Urinary bladder (tissue), 4 donors: ENCODE results near the gene LEF1. TPM values are rescaled to one million over a fixed set of nuclear protein-coding genes. Genes with fewer than 3 reads are reported as not detected.

ENCODE experiments used
- DNase-seq: peaks from one replicate; pipeline ENCODE4 v3.0.0-alpha.2; 2015; ENCODE audit errors: extremely low spot score
- H3K27ac ChIP-seq: one replicate; pipeline ENCODE4 v1.5.1; 2013; ENCODE audit warnings: low read depth, mild to moderate bottlenecking, moderate library complexity
- H3K36me3 ChIP-seq: one replicate; pipeline ENCODE4 v1.6.1; 2013; ENCODE audit warnings: mild to moderate bottlenecking, moderate library complexity; ENCODE audit not compliant: insufficient read depth
- H3K4me1 ChIP-seq: one replicate; pipeline ENCODE4 v1.6.1; 2013; ENCODE audit warnings: mild to moderate bottlenecking, moderate library complexity; ENCODE audit not compliant: insufficient read depth
- H3K4me3 ChIP-seq: one replicate; pipeline ENCODE4 v1.5.1; 2013; ENCODE audit warnings: low read depth, low read length
- WGBS: extraction: QIAGEN DNeasy Blood & Tissue Kit; methylation state at CpG from one replicate; pipeline ENCODE4 v1.1.7; 2013; 5-methylcytosine and 5-hydroxymethylcytosine counted together
- polyA plus RNA-seq: library from polyadenylated mRNA; stranded (reverse); fragments of 200-250 nt; gene quantifications from one replicate; pipeline ENCODE4 v1.2.3, GENCODE V29; 2013
- total RNA-seq: library from RNA; depleted of rRNA; stranded (reverse); fragments of >200 nt; gene quantifications from one replicate; pipeline ENCODE4 v1.2.3, GENCODE V29; 2014
- donor health status: healthy with polysubstance abuse.
- donor health status: healthy.

LEF1 gene
- total and polyA plus RNA-seq, 2 donors = 7.7 to 9.5 TPM

DNA sequence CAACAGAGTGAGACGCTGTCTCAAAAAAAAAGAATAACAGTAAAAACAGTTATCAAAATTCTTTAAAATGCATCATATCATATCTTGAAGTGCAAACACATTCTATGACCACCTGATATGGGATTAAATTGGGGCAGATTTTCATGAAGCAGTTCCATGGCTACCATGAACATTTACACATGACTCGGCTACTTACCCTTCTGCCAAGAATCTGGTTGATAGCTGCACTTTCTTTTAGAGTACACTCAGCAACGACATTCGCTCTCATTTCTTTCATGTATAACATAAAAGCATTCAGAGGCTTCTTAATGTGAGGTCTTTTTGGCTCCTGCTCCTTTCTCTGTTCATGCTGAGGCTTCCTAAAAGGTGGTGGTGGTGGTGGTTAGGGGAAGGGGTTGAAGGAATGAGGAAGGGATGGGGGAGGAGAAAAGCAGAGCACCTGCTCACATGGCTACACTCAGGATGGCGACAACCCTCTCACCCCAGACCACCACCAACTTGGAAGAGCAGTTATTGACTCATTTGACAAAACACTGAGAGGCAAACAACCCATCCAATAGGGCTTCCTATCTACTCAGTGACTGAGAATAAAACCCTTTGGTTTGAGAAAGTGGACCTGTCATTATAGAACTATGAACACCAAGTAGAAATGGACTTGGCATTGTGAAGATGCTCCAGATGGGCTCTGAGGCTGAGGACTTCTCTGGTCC lies 90.6 kb downstream of the LEF1 start:
- no peak for DNase-seq
- WGBS = 88% methylated on average over 5 of the region's 5 CpGs
- Histone ChIP-seq H3K4me1 (no peaks in the 10 kb centered on the region), H3K36me3 (no peaks in the 10 kb centered on the region), H3K4me3 (no peak overlapping the region), H3K27ac (no peak overlapping the region)

DNA sequence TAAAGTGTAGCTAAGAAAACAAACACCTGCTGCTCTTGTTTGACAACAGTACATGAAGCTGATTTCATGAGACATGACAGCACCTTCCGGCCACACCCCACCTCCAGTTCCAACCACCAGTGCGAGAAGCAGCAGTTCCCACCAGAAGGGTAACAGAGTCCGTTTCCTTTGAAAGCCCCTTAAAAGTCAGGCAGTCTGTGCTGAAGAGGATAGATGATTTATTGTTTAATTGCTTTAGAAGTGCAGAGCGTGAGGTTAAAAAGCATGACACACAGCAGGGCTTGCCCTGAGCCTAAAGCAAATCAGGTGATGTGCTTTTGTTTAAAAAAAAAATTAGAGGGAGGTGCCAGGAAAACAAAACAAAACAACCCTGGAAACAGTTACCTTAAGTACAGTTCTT lies 96.4 kb downstream of the LEF1 start:
- DNase-seq = no peak
- no peaks in the 10 kb centered on the region for H3K4me1 ChIP-seq
- 35% methylated on average over 4 of the region's 4 CpGs for WGBS

DNA sequence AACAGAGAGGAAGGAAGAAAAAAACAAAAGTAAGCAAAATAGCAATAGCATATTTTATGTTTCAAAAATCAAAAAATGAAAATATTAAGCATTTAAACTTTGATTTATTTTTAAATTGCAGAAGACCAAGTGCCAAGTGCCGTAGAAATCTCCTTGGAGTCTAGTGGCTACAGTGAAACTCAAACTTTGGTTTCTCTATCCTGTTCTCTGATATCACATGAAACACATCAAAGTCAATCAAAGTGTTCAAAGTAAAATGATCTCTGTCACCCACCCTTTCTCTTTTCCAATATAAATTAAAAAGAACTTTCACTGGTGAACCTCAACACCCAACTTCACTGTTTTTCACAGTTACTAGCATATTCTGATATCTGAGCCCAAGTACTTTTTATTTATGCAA lies 98.0 kb downstream of the LEF1 start:
- WGBS = 70% methylated on average over 1 of the region's 1 CpG
- Histone ChIP-seq H3K27ac (no peak overlapping the region), H3K4me3 (no peak overlapping the region), H3K4me1 (no peaks in the 10 kb centered on the region), H3K36me3 (no peaks in the 10 kb centered on the region)
- DNase-seq = no peak

More for the DNA sequence above, 96.4 kb downstream of the LEF1 start:
- Histone ChIP-seq H3K36me3 (no peaks in the 10 kb centered on the region), H3K4me3 (no peak overlapping the region), H3K27ac (no peak overlapping the region)

DNA sequence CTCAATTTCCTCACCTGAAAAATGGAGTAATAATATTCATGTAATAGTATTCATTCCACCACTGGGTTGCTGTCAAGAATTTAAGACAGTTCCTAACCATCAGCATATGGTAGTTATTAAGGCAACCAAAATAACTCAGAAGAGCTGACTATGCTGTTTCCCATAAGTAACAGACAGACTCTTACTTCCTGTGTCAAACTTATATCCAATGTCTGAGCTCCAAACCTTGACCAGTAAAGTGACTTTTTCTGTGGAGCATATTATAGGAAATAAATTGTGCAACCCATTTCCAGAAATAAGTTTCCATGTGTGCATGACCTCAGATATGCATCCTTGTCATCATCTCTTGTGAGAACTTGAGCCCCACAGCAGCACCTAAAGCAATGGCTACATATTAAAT lies 100.3 kb downstream of the LEF1 start:
- Histone ChIP-seq H3K27ac (no peak overlapping the region), H3K36me3 (no peaks in the 10 kb centered on the region)
- DNase-seq = no peak

DNA sequence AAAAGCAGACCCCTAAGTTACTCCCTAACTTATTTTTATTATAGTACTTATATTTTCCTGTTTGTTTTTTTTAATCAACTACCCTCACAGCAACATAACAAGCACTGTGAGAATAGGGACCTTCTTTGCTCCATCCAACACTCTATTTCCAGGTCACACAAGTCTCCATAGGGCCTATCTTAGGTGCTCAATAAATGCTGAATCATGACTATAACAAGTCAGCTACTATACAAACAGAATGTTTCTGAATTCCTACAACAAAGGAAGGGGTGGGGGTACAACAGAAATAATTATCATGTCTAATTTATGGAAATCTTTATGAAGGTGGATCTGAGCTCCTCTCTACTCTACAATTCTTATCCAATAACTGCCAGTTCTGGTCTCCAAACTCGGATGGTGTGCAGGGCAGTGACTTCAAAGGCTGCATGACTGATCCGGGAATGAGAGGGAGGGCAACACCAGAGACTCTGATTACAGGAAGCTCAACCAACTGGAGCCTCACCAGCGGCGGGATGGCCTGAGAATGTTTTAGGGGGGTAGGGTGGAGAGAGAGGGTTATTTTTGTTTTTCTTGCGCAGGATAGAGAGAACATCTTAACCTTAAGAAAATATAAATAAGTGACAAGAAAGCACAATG lies 107.9 kb downstream of the LEF1 start:
- Histone ChIP-seq H3K4me3 (no peak overlapping the region), H3K36me3 (no peaks in the 10 kb centered on the region), H3K4me1 (no peaks in the 10 kb centered on the region), H3K27ac (no peak overlapping the region)
- no peak for DNase-seq
- WGBS = 40% methylated on average over 5 of the region's 5 CpGs

More for the DNA sequence above, 100.3 kb downstream of the LEF1 start:
- Histone ChIP-seq H3K4me1 (no peaks in the 10 kb centered on the region), H3K4me3 (no peak overlapping the region)

DNA sequence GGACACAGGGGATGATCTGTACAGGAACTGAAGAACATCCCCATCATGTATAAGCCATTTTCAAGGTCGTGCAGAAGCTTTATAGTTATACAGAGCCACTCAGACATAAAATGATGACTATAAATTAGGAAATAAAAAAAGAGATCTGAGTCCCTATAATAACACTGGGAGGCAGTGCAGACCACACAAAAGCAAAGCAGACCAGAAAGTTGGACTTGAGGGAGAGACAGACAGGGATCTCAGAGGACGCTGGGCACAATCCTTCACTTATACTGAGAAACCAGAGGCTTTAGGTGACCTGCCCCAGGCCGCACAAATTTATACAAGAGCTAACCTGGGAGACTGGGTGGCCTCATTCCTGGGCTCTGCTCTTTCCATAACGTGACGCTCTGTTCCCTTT lies 108.6 kb downstream of the LEF1 start:
- Histone ChIP-seq H3K36me3 (no peaks in the 10 kb centered on the region), H3K27ac (no peak overlapping the region), H3K4me3 (no peak overlapping the region), H3K4me1 (no peaks in the 10 kb centered on the region)
- DNase-seq = no peak
- 39% methylated on average over 5 of the region's 5 CpGs for WGBS

DNA sequence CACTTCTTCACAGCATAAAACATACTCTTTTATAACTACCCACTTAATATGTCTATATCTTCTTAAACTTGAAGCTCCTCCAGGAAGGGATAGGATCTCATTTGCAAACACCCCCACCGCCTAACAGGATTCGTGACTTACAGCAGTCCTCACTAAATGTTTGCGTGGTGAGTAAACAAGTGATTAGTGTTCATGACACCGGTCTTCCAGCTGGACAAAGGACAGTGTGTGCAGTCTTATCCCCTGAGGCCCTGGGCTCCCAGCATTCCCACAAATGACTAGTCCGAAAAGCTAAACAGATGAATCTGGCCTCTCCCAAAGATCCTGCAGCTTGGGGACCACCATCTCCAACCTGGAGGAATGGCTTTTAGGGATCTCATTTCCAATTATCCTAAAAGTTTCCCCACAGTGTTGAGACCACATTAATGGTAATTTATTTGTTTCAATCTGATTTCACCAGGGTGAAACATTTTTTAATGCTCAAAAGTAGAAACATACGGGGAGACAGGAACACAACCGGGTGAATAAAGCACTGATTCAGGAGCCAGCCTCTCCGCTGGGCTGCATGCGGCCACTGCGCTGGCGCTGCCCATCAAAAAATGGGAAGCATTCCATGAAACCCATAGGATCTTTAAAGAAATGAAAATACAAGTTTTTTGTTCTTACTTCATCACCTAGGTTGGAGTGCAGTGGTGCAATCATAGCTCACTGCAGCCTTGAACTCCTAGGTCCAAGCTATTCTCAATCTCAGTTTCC lies 109.9 kb downstream of the LEF1 start:
- Histone ChIP-seq H3K27ac (no peak overlapping the region), H3K4me3 (no peak overlapping the region), H3K36me3 (no peaks in the 10 kb centered on the region), H3K4me1 (no peaks in the 10 kb centered on the region)
- WGBS = 61% methylated on average over 11 of the region's 11 CpGs
- DNase-seq = no peak

DNA sequence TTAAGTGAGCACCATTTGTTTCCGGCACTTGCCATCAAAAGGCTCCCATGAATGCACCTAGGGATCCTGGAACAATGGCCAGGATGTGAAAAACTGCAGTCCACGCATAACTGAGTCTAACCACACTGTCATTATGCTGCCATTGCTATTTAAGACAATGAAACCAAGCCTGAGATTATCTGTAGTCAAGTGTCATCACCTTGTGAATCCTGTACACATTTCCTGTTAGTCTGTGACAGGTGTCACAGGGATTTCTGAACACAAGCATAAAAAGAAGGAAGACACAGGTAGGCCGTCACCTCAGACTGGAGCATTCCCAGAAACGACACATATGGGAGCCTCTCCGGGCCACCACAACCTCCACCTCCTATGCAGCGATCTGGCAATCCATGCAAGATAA lies 112.3 kb downstream of the LEF1 start:
- no peak for DNase-seq
- H3K36me3 ChIP-seq = no peaks in the 10 kb centered on the region
- WGBS = 76% methylated on average over 6 of the region's 6 CpGs

DNA sequence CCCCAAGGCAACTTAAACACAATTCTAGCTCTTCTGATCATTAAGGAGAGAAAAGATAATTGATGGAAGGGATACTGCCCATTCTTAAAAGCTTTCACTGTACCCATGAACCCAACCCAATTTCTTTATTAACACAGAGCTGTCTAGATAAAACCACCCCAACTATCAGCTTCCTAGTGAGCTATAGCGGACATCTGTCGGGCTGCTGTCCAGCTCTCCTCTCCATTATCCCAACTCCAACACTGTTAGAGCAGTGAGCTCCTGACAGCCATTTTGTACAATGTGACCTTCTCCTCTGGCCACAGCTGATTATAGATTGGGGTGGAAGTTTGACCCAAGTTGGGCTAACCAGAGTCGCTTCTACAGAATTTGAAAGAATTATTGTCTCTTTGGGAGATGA lies 112.9 kb downstream of the LEF1 start:
- Histone ChIP-seq H3K4me1 (no peaks in the 10 kb centered on the region), H3K4me3 (no peak overlapping the region), H3K27ac (no peak overlapping the region), H3K36me3 (no peaks in the 10 kb centered on the region)
- no peak for DNase-seq
- 94% methylated on average over 3 of the region's 3 CpGs for WGBS

More for the DNA sequence above, 112.3 kb downstream of the LEF1 start:
- H3K27ac ChIP-seq = no peak overlapping the region
- no peaks in the 10 kb centered on the region for H3K4me1 ChIP-seq
- no peak overlapping the region for H3K4me3 ChIP-seq

DNA sequence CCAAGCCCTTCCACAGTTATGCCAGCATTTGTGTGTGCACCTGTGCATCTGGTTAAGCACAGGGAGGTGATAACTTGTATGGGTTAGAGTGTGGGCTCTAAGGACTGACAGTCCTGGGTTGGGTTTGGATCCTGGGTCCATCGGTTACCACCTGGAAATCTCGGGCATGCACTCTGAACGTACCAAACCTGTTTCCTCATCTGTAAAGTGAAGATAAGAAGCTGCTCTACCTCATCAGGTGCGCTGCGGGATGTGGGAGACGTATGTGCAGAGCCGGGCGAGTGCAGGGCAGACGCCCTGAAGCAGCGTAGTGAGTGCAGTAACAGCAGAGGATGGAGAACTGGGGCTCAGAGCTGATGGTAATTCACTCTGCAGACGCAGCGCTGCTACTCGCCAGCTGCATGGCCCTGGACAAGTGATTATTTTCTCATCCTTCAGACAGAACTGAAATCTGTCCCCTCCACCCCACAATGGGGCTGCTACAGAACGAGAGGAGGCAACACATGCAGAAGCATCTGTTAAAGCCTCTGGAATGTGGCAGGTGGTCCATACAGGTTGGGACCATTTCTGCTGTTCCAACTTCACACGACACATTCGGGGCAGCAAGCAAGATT lies 114.6 kb downstream of the LEF1 start:
- Histone ChIP-seq H3K36me3 (no peaks in the 10 kb centered on the region), H3K4me3 (no peak overlapping the region), H3K4me1 (no peaks in the 10 kb centered on the region), H3K27ac (no peak overlapping the region)
- DNase-seq = no peak
- 87% methylated on average over 16 of the region's 16 CpGs for WGBS

DNA sequence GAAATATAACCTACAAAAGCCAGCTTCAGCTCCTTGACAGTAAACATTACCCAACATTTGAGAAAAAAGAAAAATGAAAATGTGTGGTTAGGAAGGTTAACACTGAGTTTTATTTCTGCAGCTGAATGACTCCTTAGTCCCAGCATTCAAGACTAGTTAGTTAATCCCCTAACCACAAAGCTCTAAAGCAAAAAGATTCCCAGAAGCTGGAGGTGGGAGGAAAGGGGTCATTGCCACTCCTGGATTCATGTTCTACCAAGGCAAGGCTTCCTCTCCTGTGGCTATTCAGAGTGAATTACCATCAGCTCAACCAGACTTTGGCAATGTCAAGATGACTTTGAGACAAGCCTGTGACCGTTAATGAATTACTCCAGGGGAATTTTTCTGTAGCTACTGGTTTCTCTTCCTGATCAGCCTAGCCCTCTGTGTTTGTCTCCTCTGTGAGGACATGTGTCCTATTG lies 115.5 kb downstream of the LEF1 start:
- Histone ChIP-seq H3K36me3 (no peaks in the 10 kb centered on the region), H3K4me3 (no peak overlapping the region), H3K27ac (no peak overlapping the region), H3K4me1 (no peaks in the 10 kb centered on the region)
- no peak for DNase-seq
- WGBS = 88% methylated on average over 1 of the region's 1 CpG

DNA sequence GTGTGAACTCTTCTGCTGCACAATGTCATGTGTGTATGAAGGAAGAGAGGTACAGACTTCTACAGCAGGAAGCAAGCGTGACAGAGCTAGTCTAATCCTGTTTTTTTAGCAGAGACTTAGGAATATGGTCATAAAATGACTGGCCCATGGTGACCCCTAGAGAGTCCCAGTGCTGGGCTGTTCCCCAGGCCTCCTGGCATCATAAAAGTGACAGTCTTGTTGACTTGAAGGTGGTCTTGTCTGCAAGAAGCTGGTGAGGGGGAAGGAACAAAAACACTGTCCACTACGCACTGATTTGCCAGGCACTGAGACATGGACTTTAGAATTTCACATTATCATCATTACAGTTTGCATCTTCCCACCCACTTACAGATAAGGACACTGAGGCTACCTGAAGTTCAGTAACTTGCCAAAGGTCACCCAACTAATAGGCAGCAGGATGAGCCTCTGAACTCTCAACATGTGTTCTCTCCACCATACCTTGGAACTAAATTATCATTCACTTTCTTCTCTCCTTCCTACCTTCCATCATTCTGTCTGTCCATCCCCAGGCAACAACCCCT lies 116.1 kb downstream of the LEF1 start:
- Histone ChIP-seq H3K4me1 (no peaks in the 10 kb centered on the region), H3K4me3 (no peak overlapping the region), H3K36me3 (no peaks in the 10 kb centered on the region), H3K27ac (no peak overlapping the region)
- no peak for DNase-seq
- WGBS = 85% methylated on average over 2 of the region's 2 CpGs

DNA sequence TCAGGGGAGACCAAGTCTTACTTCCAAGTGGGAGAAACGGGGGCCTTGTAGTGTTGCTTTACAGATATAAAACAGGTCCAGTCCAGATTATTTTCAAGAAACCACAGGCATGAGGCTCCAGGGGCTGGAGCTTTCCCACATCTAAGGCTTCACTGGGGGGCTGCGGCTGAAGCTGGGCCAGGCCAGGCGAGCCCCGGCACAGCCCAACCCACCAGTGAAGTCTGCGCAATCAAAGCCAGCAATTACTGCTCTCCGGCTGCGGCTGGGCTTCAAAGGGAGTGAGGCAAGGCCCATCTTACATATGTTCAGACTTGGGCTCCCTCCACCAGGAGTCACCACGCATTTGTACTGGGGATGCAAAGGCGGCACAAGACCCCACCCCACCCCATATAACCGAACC lies 117.4 kb downstream of the LEF1 start:
- no peak overlapping the region for H3K27ac ChIP-seq
- H3K4me1 ChIP-seq = no peaks in the 10 kb centered on the region
- H3K36me3 ChIP-seq = no peaks in the 10 kb centered on the region
- WGBS = 79% methylated on average over 10 of the region's 10 CpGs
- no peak overlapping the region for H3K4me3 ChIP-seq
- no peak for DNase-seq
